Mesenchymal stem cell (in vitro differentiated cells and primary cell): ENCODE data around the gene PLD3.
"Not testable (repeated sequence)": the region's sequence is repeated elsewhere in the genome, so short reads cannot be mapped to it uniquely, and the experiment has no call there.

Experiments used
- DNase-seq: peaks from one replicate; pipeline ENCODE4 v3.0.0-alpha.2; 2013
- H2AFZ ChIP-seq: one replicate; pipeline ENCODE4 v1.6.1; 2013; ENCODE audit warnings: low read depth, mild to moderate bottlenecking, control low read depth, inconsistent platforms, low read length, moderate library complexity
- H2AK5ac ChIP-seq: 2 replicates; pipeline ENCODE4 v1.6.1; 2013; ENCODE audit warnings: low read length, moderate library complexity, mild to moderate bottlenecking, inconsistent platforms; ENCODE audit not compliant: severe bottlenecking
- H2BK120ac ChIP-seq: one replicate; pipeline ENCODE4 v1.6.1; 2013; ENCODE audit warnings: low read depth, mild to moderate bottlenecking, inconsistent platforms, low read length, moderate library complexity
- H2BK12ac ChIP-seq, 2 experiments: one replicate each; pipeline ENCODE4 v1.6.1; 2013; ENCODE audit warnings: inconsistent platforms in 2 of 2, low read length in 2 of 2, mild to moderate bottlenecking in 2 of 2, moderate library complexity in 2 of 2, control low read depth in 1 of 2
- H2BK15ac ChIP-seq: one replicate; pipeline ENCODE4 v1.6.1; 2013; ENCODE audit warnings: mild to moderate bottlenecking, low read depth, inconsistent platforms; ENCODE audit not compliant: poor library complexity, severe bottlenecking
- H2BK5ac ChIP-seq: 2 replicates; pipeline ENCODE4 v1.6.1; 2013; ENCODE audit warnings: low read depth, mild to moderate bottlenecking, low read length, control low read depth, inconsistent platforms; ENCODE audit not compliant: poor library complexity, severe bottlenecking
- H3K14ac ChIP-seq, 2 experiments: one replicate each; pipeline ENCODE4 v1.6.1; 2013; ENCODE audit warnings: inconsistent platforms in 2 of 2, low read length in 2 of 2, control low read depth in 1 of 2, mild to moderate bottlenecking in 1 of 2, moderate library complexity in 1 of 2
- H3K18ac ChIP-seq, 2 experiments: one replicate each; pipeline ENCODE4 v1.6.1; 2013; ENCODE audit warnings: inconsistent platforms in 2 of 2, low read length in 2 of 2, control low read depth in 1 of 2, low read depth in 1 of 2, mild to moderate bottlenecking in 1 of 2
- H3K23ac ChIP-seq, 2 experiments: one replicate each; pipeline ENCODE4 v1.6.1; 2013; ENCODE audit warnings: inconsistent platforms in 2 of 2, low read length in 2 of 2, mild to moderate bottlenecking in 2 of 2, moderate library complexity in 2 of 2, control low read depth in 1 of 2
- H3K27ac ChIP-seq: 2 replicates; pipeline ENCODE4 v1.5.1; 2013; ENCODE audit warnings: mild to moderate bottlenecking, moderate library complexity, low read length, control low read depth, inconsistent platforms; ENCODE audit not compliant: poor library complexity, severe bottlenecking
- H3K27me3 ChIP-seq, 2 experiments: 2 replicates each; pipeline versions ENCODE4 v1.6.1 to v1.7.0; 2013; ENCODE audit warnings: low read length in 2 of 2, mild to moderate bottlenecking in 2 of 2, moderate library complexity in 2 of 2, control low read depth in 1 of 2, inconsistent platforms in 1 of 2; ENCODE audit not compliant: control insufficient read depth in 1 of 2, insufficient read depth in 1 of 2
- H3K36me3 ChIP-seq, 2 experiments: 2 replicates each; pipeline versions ENCODE4 v1.6.1 to v1.7.0; 2013; ENCODE audit warnings: low read length in 2 of 2, control low read depth in 1 of 2, inconsistent platforms in 1 of 2, low read depth in 1 of 2, mild to moderate bottlenecking in 1 of 2; ENCODE audit not compliant: insufficient read depth in 2 of 2, control insufficient read depth in 1 of 2
- H3K4ac ChIP-seq, 2 experiments: one replicate each; pipeline ENCODE4 v1.6.1; 2013; ENCODE audit warnings: inconsistent platforms in 2 of 2, low read length in 2 of 2, mild to moderate bottlenecking in 2 of 2, moderate library complexity in 2 of 2, control low read depth in 1 of 2, low read depth in 1 of 2
- H3K4me1 ChIP-seq: 2 replicates; pipeline ENCODE4 v1.6.1; 2013; ENCODE audit warnings: low read depth, low read length, control low read depth; ENCODE audit not compliant: control insufficient read depth, insufficient read depth
- H3K4me2 ChIP-seq: 2 replicates; pipeline ENCODE4 v1.6.1; 2013; ENCODE audit warnings: low read length, mild to moderate bottlenecking, inconsistent platforms; ENCODE audit not compliant: poor library complexity, severe bottlenecking
- H3K4me3 ChIP-seq, 2 experiments: 2 replicates each; pipeline versions ENCODE4 v1.5.1 to v1.7.0; 2013; ENCODE audit warnings: low read length in 2 of 2, mild to moderate bottlenecking in 2 of 2, control low read depth in 1 of 2, low read depth in 1 of 2; ENCODE audit not compliant: insufficient read depth in 1 of 2
- H3K79me1 ChIP-seq: replicated peaks from 2 replicates; pipeline ENCODE4 v1.6.1; 2013; ENCODE audit warnings: mild to moderate bottlenecking, control low read depth, low read length, inconsistent platforms; ENCODE audit not compliant: poor library complexity, severe bottlenecking
- H3K9ac ChIP-seq: 2 replicates; pipeline ENCODE4 v1.7.0; 2013; ENCODE audit warnings: mild to moderate bottlenecking, low read length, moderate library complexity
- H3K9me3 ChIP-seq: 2 replicates; pipeline ENCODE4 v1.7.0; 2013; ENCODE audit warnings: mild to moderate bottlenecking, low read length; ENCODE audit not compliant: control insufficient read depth
- H4K8ac ChIP-seq: one replicate; pipeline ENCODE4 v1.6.1; 2013; ENCODE audit warnings: inconsistent platforms, mild to moderate bottlenecking, low read length, moderate library complexity
- H4K91ac ChIP-seq: one replicate; pipeline ENCODE4 v1.6.1; 2013; ENCODE audit warnings: mild to moderate bottlenecking, low read length, inconsistent platforms
- WGBS: methylation state at CpG from one replicate; pipeline ENCODE4 v1.1.7; 2013; ENCODE audit warnings: mixed read lengths; 5-methylcytosine and 5-hydroxymethylcytosine counted together

Gene PLD3

GRCh38 chr19:40332669-40333068, 15.8 kb upstream of the PLD3 start:
- DNase-seq = no peak
- Histone ChIP-seq H3K18ac (no peak overlapping the region), H3K4me3 (no peak overlapping the region), H4K8ac (no peak overlapping the region), H3K4me2 (no peak overlapping the region), H3K79me1 (peaks cover 18% of the 10 kb centered on the region), H3K27me3 (no peaks in the 10 kb centered on the region), H3K9me3 (no peaks in the 10 kb centered on the region), H4K91ac (no peak overlapping the region), H3K27ac (no peak overlapping the region), H3K4ac (no peak overlapping the region), H3K23ac (no peak overlapping the region), H2BK15ac (no peak overlapping the region), H2BK120ac (no peak overlapping the region), H2AK5ac (no peak overlapping the region), H3K9ac (no peak overlapping the region), H2BK12ac (no peak overlapping the region), H3K36me3 (peaks cover 59 to 69% of the 10 kb centered on the region in 2 experiments), H2BK5ac (no peak overlapping the region), H3K4me1 (peaks cover 8% of the 10 kb centered on the region), H3K14ac (no peak overlapping the region), H2AFZ (no peak overlapping the region)
- 98% methylated on average over 5 of the region's 6 CpGs for WGBS

GRCh38 chr19:40333083-40333482, 15.4 kb upstream of the PLD3 start:
- not testable (repeated sequence) for H2AFZ ChIP-seq, H2BK5ac ChIP-seq, H4K91ac ChIP-seq, H3K4me1 ChIP-seq, H3K9ac ChIP-seq, H3K27ac ChIP-seq, H3K27me3 ChIP-seq, H3K18ac ChIP-seq, H4K8ac ChIP-seq, H3K4me2 ChIP-seq, H3K4ac ChIP-seq, H2BK12ac ChIP-seq, H3K14ac ChIP-seq, H2BK15ac ChIP-seq, H3K4me3 ChIP-seq, H3K23ac ChIP-seq, H3K9me3 ChIP-seq, DNase-seq, H2AK5ac ChIP-seq, H2BK120ac ChIP-seq
- Histone ChIP-seq H3K79me1 (peaks cover 21% of the 10 kb centered on the region), H3K36me3 (peaks cover 56 to 65% of the 10 kb centered on the region in 2 experiments)
- 100% methylated on average over 2 of the region's 6 CpGs for WGBS

- H3K14ac ChIP-seq = no peak overlapping the region
- no peak overlapping the region for H3K9ac ChIP-seq
- H3K79me1 ChIP-seq = peaks cover 20% of the 10 kb centered on the region
- H2BK12ac ChIP-seq = no peak overlapping the region
- H2AFZ ChIP-seq = no peak overlapping the region
- H3K9me3 ChIP-seq = no peaks in the 10 kb centered on the region
- no peak overlapping the region for H2BK5ac ChIP-seq
- H3K4me3 ChIP-seq = no peak overlapping the region
- no peak overlapping the region for H3K23ac ChIP-seq
- H2AK5ac ChIP-seq = no peak overlapping the region
- no peak for DNase-seq
- H3K4me2 ChIP-seq = no peak overlapping the region
- H3K27ac ChIP-seq = no peak overlapping the region
- no peak overlapping the region for H2BK120ac ChIP-seq
- no peak overlapping the region for H4K8ac ChIP-seq
- H3K27me3 ChIP-seq = no peaks in the 10 kb centered on the region
- H2BK15ac ChIP-seq = no peak overlapping the region
- H3K18ac ChIP-seq = no peak overlapping the region
- no peak overlapping the region for H4K91ac ChIP-seq
- peaks cover 50 to 60% of the 10 kb centered on the region in 2 experiments for H3K36me3 ChIP-seq
- H3K4ac ChIP-seq = no peak overlapping the region
- H3K4me1 ChIP-seq = peaks cover 7% of the 10 kb centered on the region
These were observed 13.4 kb upstream of the PLD3 start for GRCh38 chr19:40335101-40335500.

DNA sequence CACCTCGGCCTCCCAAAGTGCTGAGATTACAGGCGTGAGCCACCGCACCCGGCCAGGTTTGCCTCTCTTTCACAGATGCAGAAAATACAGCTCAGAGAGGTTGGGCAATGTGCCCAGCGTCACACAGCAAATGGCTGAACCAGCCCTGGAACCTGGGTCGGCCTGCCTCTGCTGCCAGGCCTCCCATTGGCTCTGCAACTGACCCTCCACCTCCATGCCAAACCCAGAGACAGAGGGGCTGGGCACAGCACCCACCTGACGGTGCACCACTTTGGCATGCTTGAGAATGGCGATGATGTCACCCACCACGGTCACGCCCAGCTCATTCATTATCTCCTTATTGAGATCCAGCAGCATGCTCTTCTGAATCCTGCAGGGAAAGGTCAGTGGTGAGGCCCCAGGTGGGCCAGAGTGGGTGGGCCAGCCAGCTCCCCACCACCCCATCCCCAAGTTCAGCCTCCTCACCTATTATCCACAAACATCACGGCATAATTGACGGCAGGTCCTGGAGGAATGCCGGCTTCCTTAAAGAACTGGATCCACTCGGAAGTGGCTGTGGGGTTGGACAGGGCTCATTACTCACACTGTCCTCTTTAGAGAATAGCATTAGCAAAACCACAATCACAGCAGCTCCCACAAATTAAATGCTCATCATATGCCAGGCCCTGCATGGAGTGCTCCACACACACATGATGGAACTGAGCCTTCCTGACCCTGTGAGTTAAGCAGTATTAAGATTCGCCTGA, 12.5 kb upstream of the PLD3 start:
- peak; percentile 9 for DNase-seq
- Histone ChIP-seq H3K79me1 (peaks cover 18% of the 10 kb centered on the region), H3K4me1 (peaks cover 7% of the 10 kb centered on the region), H2BK5ac (no peak overlapping the region), H2AK5ac (no peak overlapping the region), H3K27ac (no peak overlapping the region), H3K9ac (no peak overlapping the region), H2AFZ (no peak overlapping the region), H3K36me3 (peaks cover 44 to 55% of the 10 kb centered on the region in 2 experiments), H2BK15ac (no peak overlapping the region), H3K4me3 (no peak overlapping the region), H3K27me3 (no peaks in the 10 kb centered on the region), H3K23ac (no peak overlapping the region), H4K8ac (no peak overlapping the region), H3K4ac (no peak overlapping the region), H3K14ac (no peak overlapping the region), H3K18ac (no peak overlapping the region), H3K4me2 (no peak overlapping the region), H3K9me3 (no peaks in the 10 kb centered on the region), H2BK120ac (no peak overlapping the region), H2BK12ac (no peak overlapping the region), H4K91ac (no peak overlapping the region)
- WGBS = 95% methylated on average over 15 of the region's 15 CpGs
